Measurements from ENCODE around the gene CTSL. TPM values are rescaled to one million over a fixed set of nuclear protein-coding genes. Genes with fewer than 3 reads are reported as not detected.

Gene CTSL
- total and polyA plus RNA-seq, 3 donors from 2014 or later, result 100 to 185 (median 105) TPM

GRCh38 chr9:87766697-87767096 lies 40.8 kb downstream of the CTSL start:
- Histone ChIP-seq H3K4me1 (no peaks in the 10 kb centered on the region), H3K27me3 (no peaks in the 10 kb centered on the region), H3K4me3 (no peak overlapping the region), H3K36me3 (ENCODE audit: low read depth, missing control alignments) (no peaks in the 10 kb centered on the region), H3K9me3 (no peaks in the 10 kb centered on the region), H3K27ac (no peak overlapping the region)
- TF ChIP-seq CTCF (IDR thresholded peaks at IDR 0.05), result no peak
- TF ChIP-seq POLR2A (IDR thresholded peaks at IDR 0.05), result no peak
- no peak for DNase-seq
- 64 to 68% methylated on average over 1 of the region's 1 CpG for WGBS, 2 donors
- intact Hi-C loops (cut with DNase I; ENCODE audit: low total_unique reads), result no loop called here

- no peaks in the 10 kb centered on the region for H3K9me3 ChIP-seq
- no peak overlapping the region for H3K27ac ChIP-seq
- 32 to 59% methylated on average over 17 to 18 of the region's 18 CpGs for WGBS, 2 donors
- no peak for DNase-seq
- H3K4me3 ChIP-seq, result peak overlapping the region; percentile 24 to 39
- H3K36me3 ChIP-seq (ENCODE audit: low read depth, missing control alignments), result no peaks in the 10 kb centered on the region
- H3K4me1 ChIP-seq, result no peaks in the 10 kb centered on the region
- intact Hi-C loops (cut with DNase I; ENCODE audit: low total_unique reads), result no loop called here
- H3K27me3 ChIP-seq, result no peaks in the 10 kb centered on the region
- TF ChIP-seq POLR2A (IDR thresholded peaks at IDR 0.05), result no peak
- TF ChIP-seq CTCF (IDR thresholded peaks at IDR 0.05), result no peak
Measured at GRCh38 chr9:87770616-87771315, 44.8 kb downstream of the CTSL start.

GRCh38 chr9:87771316-87772006 lies 45.5 kb downstream of the CTSL start:
- whole genome bisulfite sequencing, 2 donors, result 58 to 76% methylated on average over 5 to 25 of the region's 25 CpGs
- intact Hi-C loops (cut with DNase I; ENCODE audit: low total_unique reads), result no loop called here
- Histone ChIP-seq H3K27me3 (no peaks in the 10 kb centered on the region), H3K9me3 (no peaks in the 10 kb centered on the region), H3K27ac (no peak overlapping the region), H3K36me3 (ENCODE audit: low read depth, missing control alignments) (no peaks in the 10 kb centered on the region), H3K4me3 (peak overlapping the region; percentile 24 to 39), H3K4me1 (no peaks in the 10 kb centered on the region)
- TF ChIP-seq POLR2A (IDR thresholded peaks at IDR 0.05), result no peak
- no peak for TF ChIP-seq CTCF (IDR thresholded peaks at IDR 0.05)
- no peak for DNase-seq

- intact Hi-C loops (cut with DNase I; ENCODE audit: low total_unique reads), result no loop called here
- TF ChIP-seq CTCF (IDR thresholded peaks at IDR 0.05) (no peak), POLR2A (IDR thresholded peaks at IDR 0.05) (no peak)
- Histone ChIP-seq H3K27me3 (no peaks in the 10 kb centered on the region), H3K4me3 (no peak overlapping the region), H3K27ac (no peak overlapping the region), H3K9me3 (no peaks in the 10 kb centered on the region), H3K4me1 (no peaks in the 10 kb centered on the region), H3K36me3 (ENCODE audit: low read depth, missing control alignments) (no peaks in the 10 kb centered on the region)
- no peak for DNase-seq
- WGBS, 2 donors, result 77 to 88% methylated on average over 8 of the region's 8 CpGs
Measured at GRCh38 chr9:87776481-87777379, 50.8 kb downstream of the CTSL start.
